Stomach smooth muscle (tissue), 2 donors: ENCODE results near the gene RANBP3L.

Source experiments
- H3K27ac ChIP-seq: one replicate; pipeline ENCODE4 v1.7.0; 2013; ENCODE audit warnings: mild to moderate bottlenecking, low read length, inconsistent platforms
- H3K27me3 ChIP-seq, 2 donors: one replicate each; pipeline ENCODE4 v1.7.0; 2013; ENCODE audit warnings: low read length in 2 of 2; ENCODE audit not compliant: insufficient read depth in 2 of 2, control insufficient read depth in 1 of 2
- H3K36me3 ChIP-seq, 2 donors: one replicate each; pipeline ENCODE4 v1.7.0; 2013; ENCODE audit warnings: low read length in 2 of 2; ENCODE audit not compliant: control insufficient read depth in 2 of 2, insufficient read depth in 2 of 2
- H3K4me1 ChIP-seq: one replicate; pipeline ENCODE4 v1.7.0; 2013; ENCODE audit warnings: low read length; ENCODE audit not compliant: control insufficient read depth, insufficient read depth
- H3K4me3 ChIP-seq, 2 donors: one replicate each; pipeline ENCODE4 v1.7.0; 2013; ENCODE audit warnings: low read length in 2 of 2
- H3K9ac ChIP-seq, 2 donors: one replicate each; pipeline ENCODE4 v1.7.0; 2013; ENCODE audit warnings: low read length in 2 of 2, mild to moderate bottlenecking in 1 of 2
- H3K9me3 ChIP-seq, 2 donors: one replicate each; pipeline ENCODE4 v1.7.0; 2013; ENCODE audit warnings: low read length in 2 of 2; ENCODE audit not compliant: control insufficient read depth in 2 of 2
- donor health status: healthy.
- donor health status: Pancreatic carcinoma.

The RANBP3L gene

DNA sequence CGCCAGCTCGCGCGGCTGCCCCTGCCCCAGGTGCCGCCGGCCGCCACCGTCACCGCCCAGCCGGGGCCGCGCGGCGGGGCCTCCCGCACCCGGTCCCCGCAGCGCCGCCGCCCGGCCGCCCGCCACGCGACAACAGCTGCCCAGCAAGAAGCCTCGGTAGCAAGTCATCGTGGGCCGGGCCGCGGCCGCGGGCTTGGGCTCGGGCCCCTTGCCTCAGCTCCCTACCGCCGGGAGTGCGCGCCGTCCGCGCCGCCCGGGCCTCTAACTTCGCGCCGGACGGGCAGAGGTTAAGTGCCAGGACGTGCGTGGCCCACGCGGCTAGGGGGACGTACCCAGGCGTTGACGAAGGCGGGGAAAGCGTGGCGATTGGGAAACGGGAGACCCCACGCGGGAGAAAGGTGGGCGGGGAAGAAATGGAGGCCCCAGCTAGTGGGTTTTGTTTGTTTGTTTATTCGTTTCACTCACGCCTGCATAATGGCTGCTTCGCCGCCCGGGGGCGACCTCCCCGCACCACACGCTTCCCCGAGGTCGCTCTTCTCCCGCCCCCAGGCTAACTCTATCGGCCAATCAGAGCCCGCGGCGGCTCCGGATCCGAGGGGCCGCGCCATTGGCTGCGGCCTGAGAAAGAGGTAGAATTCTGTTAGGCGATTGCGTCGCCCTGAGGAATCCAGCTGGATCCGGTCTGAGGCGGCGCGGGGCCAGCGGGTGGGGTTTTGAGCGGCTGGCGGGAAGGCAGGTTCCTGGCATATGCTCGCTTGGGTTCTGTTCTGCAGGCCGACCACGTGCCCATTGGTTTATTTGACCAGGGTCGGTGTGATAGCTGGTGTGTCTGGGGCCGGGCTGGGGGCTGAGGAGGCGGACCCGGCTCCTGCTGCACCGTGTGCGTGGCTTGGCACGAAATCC, 59.8 kb downstream of the RANBP3L start, which contains the start of gene NADK2:
NADK2 (minus strand) TSS at position 295 of the 903 bp plus-strand sequence; CDS start at position 168, 127 bp downstream.
- Histone ChIP-seq H3K4me3 (peak within 1 kb of the TSS; percentile 71 to 88), H3K36me3 (no peaks in the 10 kb centered on the region), H3K9me3 (no peaks in the 10 kb centered on the region), H3K9ac (peak within 1 kb of the TSS; percentile 93 to 94), H3K4me1 (peaks cover 25% of the 10 kb centered on the region), H3K27ac (peak within 1 kb of the TSS; percentile 93), H3K27me3 (no peaks in the 10 kb centered on the region)

DNA sequence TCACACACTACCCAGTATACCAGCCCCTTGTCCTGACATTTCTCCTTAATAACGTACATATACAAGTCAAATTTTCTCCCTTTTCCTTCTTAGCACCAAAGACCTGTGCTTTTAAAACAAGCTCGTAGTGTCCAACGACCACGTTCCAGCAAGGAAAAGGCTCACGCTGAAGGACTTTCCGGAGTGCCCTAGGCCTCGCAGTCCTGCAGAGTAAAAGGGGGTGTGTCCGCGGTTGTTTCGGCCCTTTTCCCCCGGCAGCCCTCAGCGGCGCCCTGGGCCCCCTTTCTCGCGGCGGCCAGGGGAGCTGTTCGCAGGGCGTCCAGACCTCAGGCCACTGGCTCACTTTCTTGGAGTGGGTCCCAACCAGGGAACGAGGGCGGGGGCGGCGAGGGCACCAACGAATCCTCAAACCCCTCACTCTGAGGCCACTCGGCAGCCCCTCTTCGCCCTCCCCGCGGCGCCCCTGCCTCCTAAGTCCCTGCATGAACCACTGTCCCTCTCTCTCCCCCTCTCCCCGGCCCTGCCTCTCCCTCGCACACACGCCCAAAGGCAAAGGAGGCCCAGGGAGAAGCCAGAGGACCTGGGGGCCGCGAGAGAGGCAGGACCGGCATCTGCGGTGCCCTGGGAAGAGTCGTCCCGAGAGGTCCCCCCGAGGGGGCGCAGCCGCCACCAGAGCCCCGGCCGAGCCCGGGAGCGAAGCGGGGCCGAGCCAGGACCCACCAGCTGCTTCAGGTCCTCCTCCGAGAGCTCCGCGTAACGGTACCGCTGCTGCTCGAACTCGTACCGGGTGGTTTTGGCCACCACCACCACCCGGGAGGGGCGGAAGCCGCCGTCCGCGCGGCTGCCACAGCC, 60.7 kb downstream of the RANBP3L start:
- peak overlapping the region; percentile 71 to 88 for H3K4me3 ChIP-seq
- H3K27me3 ChIP-seq = no peaks in the 10 kb centered on the region
- H3K27ac ChIP-seq = peak overlapping the region; percentile 93
- peaks cover 25% of the 10 kb centered on the region for H3K4me1 ChIP-seq
- peak overlapping the region; percentile 93 to 94 for H3K9ac ChIP-seq
- no peaks in the 10 kb centered on the region for H3K36me3 ChIP-seq
- H3K9me3 ChIP-seq = no peaks in the 10 kb centered on the region

DNA sequence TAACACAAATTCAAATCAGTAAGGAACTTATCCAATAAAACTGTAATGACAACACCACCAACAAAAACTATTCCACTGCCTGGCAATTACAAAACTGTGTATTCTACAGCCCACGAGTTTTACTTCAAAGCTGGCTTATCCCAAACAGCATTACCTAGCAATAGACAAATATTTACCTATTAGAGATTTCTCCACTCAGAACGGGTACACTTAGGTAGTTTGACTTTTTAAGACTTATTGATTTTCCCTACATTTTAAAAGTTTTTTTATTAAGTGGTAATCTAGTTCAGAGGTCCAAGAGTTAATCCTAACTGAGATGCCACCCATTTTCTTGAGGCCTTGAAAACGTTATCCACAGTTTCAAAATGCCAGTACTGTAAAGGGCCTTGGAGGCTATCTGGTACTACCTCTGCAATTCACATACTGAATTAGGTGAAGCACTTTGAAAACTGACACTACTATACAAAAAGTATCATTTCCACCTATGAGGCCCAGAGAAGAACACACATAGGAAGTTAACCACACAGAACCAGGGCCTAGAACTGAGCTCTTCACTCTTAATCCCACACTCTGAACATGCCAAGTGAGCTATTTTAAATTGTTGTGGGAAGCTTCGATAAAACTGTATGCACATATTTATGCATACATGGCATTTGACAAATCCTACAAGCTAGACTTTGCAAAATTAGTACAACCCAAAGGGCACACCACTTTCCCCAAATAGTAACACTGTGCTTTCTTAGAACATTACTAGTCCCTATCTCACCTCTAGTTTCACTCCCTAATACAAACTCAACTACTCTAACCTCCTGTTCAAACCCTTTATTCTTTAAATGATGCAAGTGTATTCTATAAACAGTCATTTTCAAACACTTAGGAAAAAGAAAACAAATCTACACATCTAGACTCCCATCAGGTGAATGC, 62.1 kb downstream of the RANBP3L start:
- Histone ChIP-seq H3K27ac (peak overlapping the region; percentile 12), H3K27me3 (no peaks in the 10 kb centered on the region), H3K4me3 (peak overlapping the region; percentile 71 to 88), H3K9ac (peak overlapping the region; percentile 22 to 93), H3K9me3 (no peaks in the 10 kb centered on the region), H3K4me1 (peaks cover 25% of the 10 kb centered on the region), H3K36me3 (no peaks in the 10 kb centered on the region)

DNA sequence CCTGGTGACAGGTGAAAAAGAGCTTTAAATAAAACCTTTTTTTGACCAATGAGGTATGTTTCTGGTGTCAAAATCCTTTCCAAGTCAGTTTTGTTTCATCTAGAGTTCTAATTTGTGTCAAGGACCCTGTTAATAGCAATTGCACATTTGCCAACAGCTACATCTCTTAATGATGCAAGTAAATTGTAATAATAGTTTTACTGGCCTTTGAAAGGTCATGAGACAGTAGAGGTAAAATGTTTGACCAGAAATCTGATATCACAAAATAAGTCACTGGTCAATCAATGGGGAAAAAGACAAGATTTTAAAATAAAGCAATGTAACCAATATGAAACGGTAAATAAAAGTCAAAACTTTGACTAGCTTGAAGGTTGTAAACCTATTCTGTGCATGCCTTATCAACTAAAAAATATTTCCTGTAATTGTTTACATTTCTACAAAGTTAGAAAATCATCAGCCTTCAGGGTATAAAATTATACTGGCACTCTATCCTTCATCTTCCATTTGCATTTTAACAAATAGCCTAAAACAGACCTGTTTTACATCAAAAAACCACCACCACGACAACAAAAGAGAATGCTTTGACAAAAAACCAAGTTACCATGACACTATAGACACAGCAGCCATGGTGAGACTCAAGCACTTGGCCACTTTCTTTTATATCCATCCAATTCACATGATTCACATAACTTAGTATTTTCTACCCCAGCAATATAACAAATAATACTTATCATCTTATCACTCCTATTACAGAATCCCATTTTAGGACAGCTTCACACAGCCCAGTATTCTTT, 63.0 kb downstream of the RANBP3L start:
- H3K27me3 ChIP-seq = no peaks in the 10 kb centered on the region
- peak overlapping the region; percentile 12 for H3K27ac ChIP-seq
- H3K9me3 ChIP-seq = no peaks in the 10 kb centered on the region
- no peak overlapping the region for H3K4me3 ChIP-seq
- H3K36me3 ChIP-seq = no peaks in the 10 kb centered on the region
- H3K9ac ChIP-seq = no peak overlapping the region
- peaks cover 25% of the 10 kb centered on the region for H3K4me1 ChIP-seq

- Histone ChIP-seq H3K9me3 (no peaks in the 10 kb centered on the region), H3K36me3 (no peaks in the 10 kb centered on the region), H3K4me3 (peak overlapping the region; percentile 1 to 37), H3K27me3 (no peaks in the 10 kb centered on the region), H3K27ac (no peak overlapping the region), H3K9ac (no peak overlapping the region), H3K4me1 (peaks cover 22% of the 10 kb centered on the region)
These were observed 64.0 kb downstream of the RANBP3L start for GRCh38 chr5:36237751-36238150.

DNA sequence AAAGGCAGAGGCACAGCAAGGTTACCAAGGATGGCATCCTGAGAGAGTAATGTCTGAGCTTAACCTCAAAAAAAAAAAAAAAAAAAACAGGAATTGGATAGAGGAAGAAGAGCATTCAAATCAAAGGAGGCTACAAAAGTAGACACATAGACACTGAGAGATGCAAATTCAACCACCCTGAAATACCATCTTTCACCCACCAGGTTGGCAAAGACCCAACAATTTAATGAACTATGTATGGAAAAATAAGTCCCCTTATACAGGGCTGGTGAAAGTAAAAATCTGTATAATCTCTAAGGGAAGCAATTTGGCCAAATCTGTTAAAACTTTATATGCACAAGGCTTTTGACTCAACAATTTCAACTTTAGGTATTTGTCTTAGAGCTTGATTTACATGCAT, 64.9 kb downstream of the RANBP3L start:
- no peaks in the 10 kb centered on the region for H3K36me3 ChIP-seq
- no peak overlapping the region for H3K9ac ChIP-seq
- H3K4me3 ChIP-seq = no peak overlapping the region
- H3K9me3 ChIP-seq = no peaks in the 10 kb centered on the region
- H3K27ac ChIP-seq = no peak overlapping the region
- H3K4me1 ChIP-seq = peaks cover 19% of the 10 kb centered on the region
- H3K27me3 ChIP-seq = no peaks in the 10 kb centered on the region

DNA sequence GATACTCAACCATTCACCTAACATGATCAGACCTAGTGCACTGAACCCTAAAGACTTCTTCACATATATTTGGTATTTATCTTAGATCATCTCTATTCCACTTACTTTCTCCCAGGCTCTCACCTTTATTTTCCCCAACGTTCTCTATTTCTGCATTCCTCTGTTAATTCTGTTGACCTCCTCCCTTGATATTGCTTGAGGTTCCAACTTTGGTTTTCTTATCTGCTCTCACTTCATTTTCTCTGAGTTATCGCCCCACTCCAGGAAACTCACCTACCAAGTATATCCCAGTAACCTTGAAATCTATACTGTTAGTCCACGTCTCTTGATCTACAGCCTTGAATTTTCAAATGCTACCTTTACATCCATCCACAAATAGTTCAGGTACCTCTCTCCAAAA, 69.2 kb downstream of the RANBP3L start:
- H3K9me3 ChIP-seq = no peaks in the 10 kb centered on the region
- H3K36me3 ChIP-seq = no peaks in the 10 kb centered on the region
- H3K4me3 ChIP-seq = no peak overlapping the region
- no peaks in the 10 kb centered on the region for H3K27me3 ChIP-seq
- no peak overlapping the region for H3K27ac ChIP-seq
- H3K9ac ChIP-seq = no peak overlapping the region
- no peaks in the 10 kb centered on the region for H3K4me1 ChIP-seq

DNA sequence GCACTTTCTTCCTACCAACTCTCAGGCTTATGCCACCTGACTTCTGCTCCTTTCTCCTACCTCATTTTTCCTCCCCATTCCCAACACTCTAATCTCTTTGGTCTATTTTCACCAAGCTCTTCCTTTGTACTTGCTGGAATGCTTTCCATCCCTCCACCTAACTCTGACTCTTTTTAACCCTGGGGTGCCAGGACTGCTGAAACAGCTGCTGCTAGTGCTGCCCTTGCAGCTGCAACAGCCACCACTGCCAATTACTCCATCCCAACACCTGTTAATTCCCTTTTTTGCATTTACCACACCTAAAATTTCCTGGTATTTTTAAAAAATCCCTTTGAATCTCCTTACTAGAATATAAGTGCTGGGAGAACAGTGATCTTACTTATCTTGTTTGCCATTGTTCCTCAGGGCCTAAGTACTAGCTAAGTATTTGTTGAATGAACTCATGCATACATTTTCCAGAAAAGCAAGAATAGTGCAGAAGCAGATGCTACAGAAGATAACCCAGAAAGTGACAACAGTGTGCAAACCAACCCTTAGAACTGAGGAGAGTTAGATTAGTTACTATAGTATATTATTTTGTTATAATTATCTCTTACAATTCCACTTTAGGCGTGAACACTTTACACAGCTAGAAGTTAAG, 71.4 kb downstream of the RANBP3L start:
- H3K36me3 ChIP-seq = peaks cover 0 to 4% of the 10 kb centered on the region in 2 donors
- no peaks in the 10 kb centered on the region for H3K4me1 ChIP-seq
- H3K27me3 ChIP-seq = no peaks in the 10 kb centered on the region
- no peaks in the 10 kb centered on the region for H3K9me3 ChIP-seq
- no peak overlapping the region for H3K9ac ChIP-seq
- H3K4me3 ChIP-seq = no peak overlapping the region
- no peak overlapping the region for H3K27ac ChIP-seq

- H3K27me3 ChIP-seq = no peaks in the 10 kb centered on the region
- H3K36me3 ChIP-seq = peaks cover 3 to 7% of the 10 kb centered on the region in 2 donors
- no peaks in the 10 kb centered on the region for H3K4me1 ChIP-seq
- no peak overlapping the region for H3K4me3 ChIP-seq
- no peaks in the 10 kb centered on the region for H3K9me3 ChIP-seq
- H3K9ac ChIP-seq = no peak overlapping the region
- H3K27ac ChIP-seq = no peak overlapping the region
These were observed 73.2 kb downstream of the RANBP3L start for GRCh38 chr5:36228505-36228904.
